Left ventricle myocardium inferior (tissue), 1 donor: ENCODE results near the gene RHBDF1. TPM values are rescaled to one million over a fixed set of nuclear protein-coding genes. Genes with fewer than 3 reads are reported as not detected.

ENCODE experiments used
- DNase-seq: peaks from one replicate; pipeline ENCODE4 v3.0.0-alpha.2; 2020
- H3K27ac ChIP-seq: fragments of 200-600 bp; replicated peaks from 2 replicates; pipeline ENCODE4 v1.8.0; 2021
- H3K27me3 ChIP-seq: fragments of 200-600 bp; 2 replicates; pipeline ENCODE4 v1.8.0; 2021; ENCODE audit warnings: low read depth
- H3K36me3 ChIP-seq: fragments of 200-600 bp; 2 replicates; pipeline ENCODE4 v1.8.0; 2021
- H3K4me1 ChIP-seq: fragments of 200-600 bp; 2 replicates; pipeline ENCODE4 v1.8.0; 2021
- H3K4me3 ChIP-seq: fragments of 200-600 bp; 2 replicates; pipeline ENCODE4 v1.8.0; 2021; ENCODE audit warnings: mild to moderate bottlenecking, moderate library complexity
- H3K9me3 ChIP-seq: fragments of 200-600 bp; replicated peaks from 2 replicates; pipeline ENCODE4 v1.8.0; 2021
- CTCF ChIP-seq: fragments of 200-600 bp; IDR thresholded peaks from 2 replicates; pipeline ENCODE4 v1.8.0; 2021; ENCODE audit warnings: antibody characterized with exemption, mild to moderate bottlenecking, borderline replicate concordance
- intact Hi-C: fragments of 100-400 bp; cut with micrococcal nuclease; formaldehyde crosslinking; loops from one replicate; pipeline ENCODE4 v1.11.0; 2022
- total RNA-seq: library from RNA; stranded (reverse); fragmentation: NEBNext Ultra II Directional; extraction: Animal tissue kit (Norgen Biotek cat#: 25700); gene quantifications from one replicate; pipeline ENCODE4 v1.2.1, GENCODE V29; 2021
- donor health status: DM: no; HTN: yes; CAD: no; lungs with severe emphysema.

RHBDF1 gene
- total RNA-seq, 1 donor from 2014 or later, result 24.4 TPM

DNA sequence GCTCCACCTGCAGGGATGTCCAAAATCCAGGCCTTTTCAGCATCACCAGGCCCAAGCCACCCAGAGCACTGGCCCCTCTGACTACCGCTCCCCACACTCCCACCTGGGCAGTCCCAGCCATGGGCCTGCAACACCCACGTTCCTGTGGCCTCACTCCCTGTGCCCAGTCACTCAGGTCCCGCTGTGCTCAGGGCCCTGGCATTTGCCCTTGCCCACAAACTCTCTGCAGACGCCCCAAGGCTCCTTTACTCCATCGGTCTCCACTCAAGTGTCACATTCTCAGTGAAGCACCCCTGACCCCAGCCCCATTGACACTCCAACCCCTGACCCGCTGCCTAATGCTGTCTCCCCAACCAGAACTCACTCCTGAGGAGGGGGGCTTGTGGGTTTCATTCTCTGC is 29.2 kb upstream of the RHBDF1 start:
- intact Hi-C loops, result no loop called here
- H3K4me3 ChIP-seq, result peak overlapping the region; percentile 29

GRCh38 chr16:100989-101388 is 28.6 kb upstream of the RHBDF1 start:
- Histone ChIP-seq H3K36me3 (peaks cover 11% of the 10 kb centered on the region), H3K9me3 (no peaks in the 10 kb centered on the region), H3K4me3 (no peak overlapping the region), H3K27ac (peak overlapping the region; percentile 89), H3K27me3 (no peaks in the 10 kb centered on the region), H3K4me1 (peaks cover 55% of the 10 kb centered on the region)
- intact Hi-C loops, result no loop called here
- no peak for TF ChIP-seq CTCF
- no peak for DNase-seq

More for the DNA sequence above, 29.2 kb upstream of the RHBDF1 start:
- Histone ChIP-seq H3K27me3 (no peaks in the 10 kb centered on the region), H3K4me1 (peaks cover 54% of the 10 kb centered on the region), H3K27ac (peak overlapping the region; percentile 89), H3K36me3 (peaks cover 11% of the 10 kb centered on the region), H3K9me3 (no peaks in the 10 kb centered on the region)
- DNase-seq, result no peak
- TF ChIP-seq CTCF, result no peak

- Histone ChIP-seq H3K4me1 (peaks cover 39% of the 10 kb centered on the region), H3K36me3 (peaks cover 14% of the 10 kb centered on the region), H3K4me3 (no peak overlapping the region), H3K27me3 (no peaks in the 10 kb centered on the region), H3K9me3 (no peaks in the 10 kb centered on the region), H3K27ac (no peak overlapping the region)
- no peak for DNase-seq
- intact Hi-C loops, result no loop called here
- TF ChIP-seq CTCF, result no peak
Observed at GRCh38 chr16:97822-98221, 25.4 kb upstream of the RHBDF1 start.

DNA sequence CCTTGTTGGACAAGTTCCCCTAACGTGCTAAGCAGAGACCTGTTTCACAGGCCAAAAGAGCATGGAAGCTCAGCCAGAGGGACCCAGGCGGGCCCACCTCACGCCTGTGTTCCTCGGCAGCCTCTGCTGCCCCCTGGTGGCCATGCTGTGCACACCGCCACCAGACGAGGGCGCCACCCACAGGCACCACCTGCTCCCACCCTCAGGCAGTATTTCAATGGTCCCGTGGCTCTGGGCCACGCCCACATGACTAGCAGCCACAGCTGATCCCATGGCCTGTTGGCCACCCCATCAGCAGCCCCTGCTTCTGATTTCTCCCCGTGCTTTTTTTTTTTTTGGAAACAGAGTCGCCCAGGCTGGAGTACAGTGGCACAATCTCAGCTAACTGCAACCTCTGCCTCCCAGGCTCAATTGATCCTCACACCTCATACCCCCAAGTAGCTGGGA is 24.5 kb upstream of the RHBDF1 start:
- intact Hi-C loops, result no loop called here
- Histone ChIP-seq H3K27ac (no peak overlapping the region), H3K27me3 (no peaks in the 10 kb centered on the region), H3K4me1 (peaks cover 39% of the 10 kb centered on the region), H3K4me3 (no peak overlapping the region), H3K36me3 (peaks cover 14% of the 10 kb centered on the region), H3K9me3 (no peaks in the 10 kb centered on the region)
- peak; percentile 88 for DNase-seq
- TF ChIP-seq CTCF, result peak; percentile 98

- no peaks in the 10 kb centered on the region for H3K9me3 ChIP-seq
- no peak for TF ChIP-seq CTCF
- no peak overlapping the region for H3K27ac ChIP-seq
- intact Hi-C loops, result loop anchor here (2.0 kb wide), 1 partner anchor 26 kb away; no protein-coding TSS in a partner anchor
- no peaks in the 10 kb centered on the region for H3K27me3 ChIP-seq
- peaks cover 43% of the 10 kb centered on the region for H3K4me1 ChIP-seq
- no peak overlapping the region for H3K4me3 ChIP-seq
- DNase-seq, result no peak
- peaks cover 20% of the 10 kb centered on the region for H3K36me3 ChIP-seq
Observed at GRCh38 chr16:94918-95265, 22.5 kb upstream of the RHBDF1 start.
